ENCODE results near the gene LARP4. TPM values are rescaled to one million over a fixed set of nuclear protein-coding genes. Genes with fewer than 3 reads are reported as not detected.

The LARP4 gene
- total RNA-seq = 28.8 and 44.0 TPM in 2 replicates

GRCh38 chr12:50400638-50401499 is at the start of gene LARP4:
Gene LARP4, plus strand, starts transcription at chr12:50400885. Its CDS starts 126 bp downstream, at chr12:50401011.

GRCh38 chr12:50504798-50505674 is 104.4 kb downstream of the LARP4 start, which contains the start of gene DIP2B:
Gene DIP2B, plus strand, starts transcription at chr12:50504985. Its CDS starts 156 bp downstream, at chr12:50505141.

Other genes with a start within 250 kb of the LARP4 start
- 36.0 and 56.7 TPM in 2 replicates for gene CERS5, start 233.5 kb upstream of the LARP4 start, total RNA-seq
- gene LIMA1, start 117.4 kb upstream of the LARP4 start, total RNA-seq = 50.3 and 93.5 TPM in 2 replicates
- not detected in 2 replicates for gene FAM186A, start 4.3 kb upstream of the LARP4 start, total RNA-seq
- 27.4 and 27.5 TPM in 2 replicates for gene DIP2B, start 104.1 kb downstream of the LARP4 start, total RNA-seq

Data from endothelial cell of coronary artery (primary cell).